Uterus (tissue), 4 donors: ENCODE results near the gene CEBPB. TPM values are rescaled to one million over a fixed set of nuclear protein-coding genes. Genes with fewer than 3 reads are reported as not detected.

Experiments used
- DNase-seq, 2 donors: peaks; one replicate each; pipeline ENCODE4 v3.0.0-alpha.2; 2019 to 2020
- H3K27ac ChIP-seq, 2 donors: fragments of 200-600 bp; sonication (generic); 1 replicate in 1 of 2; 2 replicates in 1 of 2; pipeline ENCODE4 v1.5.1; 2016 to 2018
- H3K27me3 ChIP-seq, 2 donors: fragments of 200-600 bp; sonication (generic); one replicate each; pipeline ENCODE4 v1.5.1; 2018 to 2019; ENCODE audit warnings: control low read depth in 1 of 2
- H3K36me3 ChIP-seq, 2 donors: fragments of 200-600 bp; sonication (generic); one replicate each; pipeline ENCODE4 v1.5.1; 2019; ENCODE audit warnings: control low read depth in 1 of 2
- H3K4me1 ChIP-seq, 2 donors: fragments of 200-600 bp; sonication (generic); one replicate each; pipeline ENCODE4 v1.5.1; 2018 to 2019; ENCODE audit warnings: control low read depth in 1 of 2
- H3K4me3 ChIP-seq, 2 donors: fragments of 200-600 bp; sonication (generic); 1 replicate in 1 of 2; 2 replicates in 1 of 2; pipeline ENCODE4 v1.5.1; 2018 to 2019; ENCODE audit warnings: mild to moderate bottlenecking in 1 of 2
- H3K9me3 ChIP-seq, 2 donors: fragments of 200-600 bp; sonication (generic); one replicate each; pipeline ENCODE4 v1.5.1; 2019; ENCODE audit warnings: control low read depth in 1 of 2
- CTCF ChIP-seq, 4 experiments: fragments of 200-600 bp in 2 of 4; fragments of 450-650 bp in 2 of 4; sonication (generic) in 2 of 4; IDR thresholded peaks; one replicate each; pipeline ENCODE4 v1.5.1; 2016 to 2019; ENCODE audit warnings: antibody characterized with exemption in 4 of 4, mild to moderate bottlenecking in 2 of 4, moderate library complexity in 1 of 4
- POLR2A ChIP-seq, 2 donors: fragments of 450-650 bp; IDR thresholded peaks; one replicate each; pipeline ENCODE4 v1.6.1; 2016; ENCODE audit warnings: antibody characterized with exemption in 2 of 2, mild to moderate bottlenecking in 1 of 2, moderate library complexity in 1 of 2
- intact Hi-C: fragments of 100-400 bp; cut with DNase I; formaldehyde crosslinking; loops from one replicate; pipeline ENCODE4 v1.15.1; 2023; ENCODE audit warnings: low total_unique reads
- total RNA-seq, 4 donors: library from RNA; depleted of rRNA in 3 of 4; stranded (reverse); fragments of >200 nt in 3 of 4; gene quantifications; one replicate each; pipeline versions ENCODE4 v1.1.0 to v1.2.4, GENCODE V29; 2014 to 2023
- donor health status: DM: yes; HTN: yes; CAD: no.

CEBPB gene
- total RNA-seq, 4 donors from 2014 or later = 15.6 to 100 (median 59.9) TPM

DNA sequence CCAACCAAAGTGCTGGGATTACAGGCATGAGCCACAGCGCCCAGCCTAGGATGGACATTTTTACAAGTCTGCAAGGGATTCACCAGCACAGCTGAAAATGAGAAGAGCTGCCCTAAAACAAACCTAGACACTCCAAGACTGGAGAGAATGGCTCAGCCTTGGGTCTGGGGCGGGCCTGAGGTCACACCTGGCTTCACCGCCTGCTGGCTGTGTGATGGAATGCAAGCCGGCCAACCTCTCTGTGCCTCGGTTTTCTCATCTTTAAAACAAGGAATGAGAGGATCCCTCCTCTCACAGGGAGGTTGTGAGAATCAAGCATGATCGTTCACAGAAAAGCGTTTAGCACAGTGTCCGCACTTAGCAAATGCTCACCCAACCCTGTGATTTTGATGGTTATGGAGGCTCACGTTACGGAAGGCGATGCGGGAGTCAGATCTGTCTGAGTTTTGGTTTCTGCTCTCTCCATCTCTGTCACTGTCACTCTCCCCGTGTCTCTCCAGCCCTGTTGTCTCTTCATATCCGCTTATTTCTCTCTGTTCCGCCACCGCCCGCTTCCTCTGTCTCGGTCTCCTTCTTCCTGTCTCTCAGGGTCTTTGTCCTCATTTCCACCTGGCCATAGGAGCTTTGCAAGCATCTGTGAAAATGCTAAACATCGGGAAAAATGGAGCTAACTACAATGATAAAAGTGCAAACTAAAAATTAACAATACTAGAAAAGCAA lies 47.6 kb downstream of the CEBPB start:
- H3K27me3 ChIP-seq = no peaks in the 10 kb centered on the region
- no peak overlapping the region for H3K27ac ChIP-seq
- TF ChIP-seq POLR2A (IDR thresholded peaks at IDR 0.05) (no peak), CTCF (IDR thresholded peaks at IDR 0.05) (no peak)
- H3K4me3 ChIP-seq = no peak overlapping the region
- H3K9me3 ChIP-seq = no peaks in the 10 kb centered on the region
- intact Hi-C loops = no loop called here
- H3K36me3 ChIP-seq = no peaks in the 10 kb centered on the region
- DNase-seq = no peak
- no peaks in the 10 kb centered on the region for H3K4me1 ChIP-seq

DNA sequence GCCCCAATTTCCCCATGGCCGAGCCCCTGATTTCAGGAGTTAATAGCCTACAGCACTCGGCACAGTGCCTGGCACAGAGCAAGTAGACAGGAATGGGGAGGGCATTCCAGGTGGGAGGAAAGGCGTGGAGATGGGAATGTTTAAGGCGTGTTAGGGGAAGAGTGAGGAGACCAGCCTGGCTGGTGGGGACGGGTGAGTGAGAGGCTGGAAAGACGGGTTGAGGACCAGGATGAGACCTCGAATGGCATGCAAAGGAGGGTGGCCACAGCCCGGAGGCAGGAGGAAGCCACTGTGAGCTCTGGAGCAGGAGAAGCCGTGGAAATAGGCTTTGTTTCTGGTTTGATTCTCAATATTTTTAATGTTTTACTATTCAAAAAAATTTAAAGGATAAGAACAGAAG lies 49.5 kb downstream of the CEBPB start:
- DNase-seq = no peak
- intact Hi-C loops = no loop called here
- Histone ChIP-seq H3K36me3 (no peaks in the 10 kb centered on the region), H3K4me3 (no peak overlapping the region), H3K27ac (no peak overlapping the region), H3K9me3 (no peaks in the 10 kb centered on the region), H3K27me3 (no peaks in the 10 kb centered on the region), H3K4me1 (no peaks in the 10 kb centered on the region)
- no peak for TF ChIP-seq POLR2A (IDR thresholded peaks at IDR 0.05)
- TF ChIP-seq CTCF (IDR thresholded peaks at IDR 0.05) = no peak

- Histone ChIP-seq H3K4me3 (no peak overlapping the region), H3K4me1 (no peaks in the 10 kb centered on the region), H3K27ac (no peak overlapping the region), H3K27me3 (no peaks in the 10 kb centered on the region), H3K36me3 (no peaks in the 10 kb centered on the region), H3K9me3 (no peaks in the 10 kb centered on the region)
- TF ChIP-seq CTCF (IDR thresholded peaks at IDR 0.05) = no peak
- no peak for TF ChIP-seq POLR2A (IDR thresholded peaks at IDR 0.05)
- no peak for DNase-seq
- intact Hi-C loops = no loop called here
Observed at GRCh38 chr20:50242178-50242514, 51.5 kb downstream of the CEBPB start.

Other genes with a start within 250 kb of the CEBPB start
- 10 to 100 TPM in 1 of 4 donors, 1 to 10 TPM in 3; 1.0 to 15.4 (median 4.5) TPM for gene SNAI1, start 207.8 kb upstream of the CEBPB start, total RNA-seq
- 100 to 1,000 TPM in 1 of 4 donors, 10 to 100 TPM in 3; 45.6 to 124 (median 62.9) TPM for gene UBE2V1, start 77.7 kb upstream of the CEBPB start, total RNA-seq
- 10 to 100 TPM in 1 of 4 donors, 1 to 10 TPM in 3; 1.5 to 19.8 (median 6.1) TPM for gene PEDS1, start 37.1 kb upstream of the CEBPB start, total RNA-seq